ENCODE results near the gene ARHGAP45.

The ARHGAP45 gene

DNA sequence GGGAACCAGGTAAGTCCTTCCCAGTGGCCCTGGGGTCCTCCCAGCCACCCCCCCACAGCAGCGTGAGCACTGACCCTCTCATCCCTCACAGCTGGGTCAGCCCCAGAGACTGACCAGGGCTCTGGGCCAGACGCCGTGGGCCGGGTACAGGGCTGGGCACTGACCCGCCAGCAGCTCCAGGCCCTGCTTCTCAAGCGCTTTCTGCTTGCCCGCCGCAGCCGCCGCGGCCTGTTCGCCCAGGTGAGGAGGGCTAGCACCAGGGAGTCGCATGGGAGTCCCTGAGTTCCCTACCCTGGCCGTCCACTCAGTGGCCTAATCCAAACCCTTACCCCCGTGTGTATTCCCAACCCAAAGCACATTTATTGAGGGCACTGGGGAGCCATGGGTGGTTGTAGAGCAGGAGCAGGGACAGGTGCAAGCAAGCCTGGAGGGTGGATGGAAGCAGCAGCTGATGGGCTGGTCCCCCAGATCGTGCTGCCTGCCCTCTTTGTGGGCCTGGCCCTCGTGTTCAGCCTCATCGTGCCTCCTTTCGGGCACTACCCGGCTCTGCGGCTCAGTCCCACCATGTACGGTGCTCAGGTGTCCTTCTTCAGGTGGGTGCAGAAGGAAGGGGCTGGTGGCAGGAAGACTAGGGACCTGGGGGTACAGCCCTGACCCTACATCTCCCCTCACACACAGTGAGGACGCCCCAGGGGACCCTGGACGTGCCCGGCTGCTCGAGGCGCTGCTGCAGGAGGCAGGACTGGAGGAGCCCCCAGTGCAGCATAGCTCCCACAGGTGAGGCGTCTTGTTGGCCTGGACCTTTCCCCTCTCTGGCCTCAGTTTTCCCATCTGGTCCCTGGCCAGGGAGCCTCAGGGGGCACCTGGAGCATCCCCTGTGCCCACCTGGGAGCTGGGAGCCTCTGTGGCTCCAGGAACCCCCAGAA lies 12.6 kb upstream of the ARHGAP45 start:
- DNase-seq = no peak

DNA sequence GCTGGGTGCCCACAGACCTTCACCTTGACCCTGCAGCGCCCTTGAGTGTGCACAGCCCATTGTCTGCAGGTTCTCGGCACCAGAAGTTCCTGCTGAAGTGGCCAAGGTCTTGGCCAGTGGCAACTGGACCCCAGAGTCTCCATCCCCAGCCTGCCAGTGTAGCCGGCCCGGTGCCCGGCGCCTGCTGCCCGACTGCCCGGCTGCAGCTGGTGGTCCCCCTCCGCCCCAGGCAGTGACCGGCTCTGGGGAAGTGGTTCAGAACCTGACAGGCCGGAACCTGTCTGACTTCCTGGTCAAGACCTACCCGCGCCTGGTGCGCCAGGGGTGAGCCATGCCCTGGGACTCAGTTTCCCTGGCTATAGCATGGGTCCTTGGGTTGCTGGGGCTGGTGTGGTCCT lies 11.9 kb upstream of the ARHGAP45 start:
- no peak for DNase-seq

DNA sequence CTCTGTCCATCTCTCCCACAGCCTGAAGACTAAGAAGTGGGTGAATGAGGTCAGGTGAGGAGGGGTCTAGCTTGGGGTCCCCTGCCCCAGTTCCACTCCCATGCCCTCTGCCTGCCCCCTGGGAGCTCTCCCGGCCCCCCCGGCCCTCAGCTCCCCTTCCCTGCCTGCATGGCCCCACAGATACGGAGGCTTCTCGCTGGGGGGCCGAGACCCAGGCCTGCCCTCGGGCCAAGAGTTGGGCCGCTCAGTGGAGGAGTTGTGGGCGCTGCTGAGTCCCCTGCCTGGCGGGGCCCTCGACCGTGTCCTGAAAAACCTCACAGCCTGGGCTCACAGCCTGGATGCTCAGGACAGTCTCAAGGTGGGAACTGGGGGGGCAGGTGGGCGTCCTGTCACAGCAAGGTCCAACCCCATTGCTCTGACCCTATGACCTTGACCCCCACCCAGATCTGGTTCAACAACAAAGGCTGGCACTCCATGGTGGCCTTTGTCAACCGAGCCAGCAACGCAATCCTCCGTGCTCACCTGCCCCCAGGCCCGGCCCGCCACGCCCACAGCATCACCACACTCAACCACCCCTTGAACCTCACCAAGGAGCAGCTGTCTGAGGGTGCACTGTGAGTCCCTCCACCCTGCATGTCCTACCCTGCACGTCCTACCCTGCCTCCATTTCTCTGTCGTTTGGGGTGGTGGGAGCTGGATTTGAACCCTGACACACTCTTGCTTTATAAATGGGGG lies 10.9 kb upstream of the ARHGAP45 start:
- no peak for DNase-seq

DNA sequence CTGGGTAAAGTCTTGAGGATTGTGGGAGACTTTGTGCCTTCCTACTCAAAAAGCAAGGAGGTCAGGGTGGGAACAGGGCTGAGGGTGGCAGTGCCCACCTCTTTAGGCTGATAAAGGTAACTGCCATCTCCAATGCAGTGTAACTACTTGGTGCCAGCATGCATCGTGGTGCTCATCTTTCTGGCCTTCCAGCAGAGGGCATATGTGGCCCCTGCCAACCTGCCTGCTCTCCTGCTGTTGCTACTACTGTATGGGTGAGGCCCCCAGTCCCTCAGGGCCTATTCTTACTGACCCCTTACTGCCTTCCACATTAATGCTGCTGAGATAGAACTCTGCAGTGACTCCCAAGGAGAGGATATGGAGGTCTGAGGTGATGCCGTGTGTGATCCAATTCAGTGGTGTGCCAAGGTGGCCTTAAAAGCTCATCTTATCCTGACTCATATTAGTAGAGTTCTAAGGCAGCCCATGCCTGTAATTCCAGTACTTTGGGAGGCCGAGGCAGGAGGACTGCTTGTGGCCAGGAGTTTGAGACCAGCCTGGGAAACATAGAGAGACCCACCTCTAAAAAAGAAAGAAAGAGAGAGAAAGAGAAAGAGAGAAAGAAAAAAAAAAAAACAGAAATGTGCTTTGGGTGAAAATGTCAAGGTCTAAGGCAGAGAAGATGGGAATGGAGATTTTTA lies 9.7 kb upstream of the ARHGAP45 start:
- DNase-seq = no peak

DNA sequence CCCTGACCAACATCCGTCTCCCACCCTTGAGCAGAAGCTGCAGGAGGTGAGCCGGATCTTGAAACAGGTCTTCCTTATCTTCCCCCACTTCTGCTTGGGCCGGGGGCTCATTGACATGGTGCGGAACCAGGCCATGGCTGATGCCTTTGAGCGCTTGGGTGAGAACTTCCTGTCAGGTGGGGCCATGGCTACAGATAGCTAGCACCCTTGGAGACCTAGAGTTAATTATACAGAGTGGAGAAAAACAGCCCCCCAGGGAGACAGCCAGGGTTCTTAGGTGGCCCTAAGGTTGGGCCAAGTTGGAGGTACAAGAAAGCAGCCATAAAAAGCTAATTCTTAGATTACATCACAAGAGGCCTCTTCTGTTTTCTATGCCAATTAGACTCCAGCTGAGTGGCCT lies 8.9 kb upstream of the ARHGAP45 start:
- DNase-seq = no peak

DNA sequence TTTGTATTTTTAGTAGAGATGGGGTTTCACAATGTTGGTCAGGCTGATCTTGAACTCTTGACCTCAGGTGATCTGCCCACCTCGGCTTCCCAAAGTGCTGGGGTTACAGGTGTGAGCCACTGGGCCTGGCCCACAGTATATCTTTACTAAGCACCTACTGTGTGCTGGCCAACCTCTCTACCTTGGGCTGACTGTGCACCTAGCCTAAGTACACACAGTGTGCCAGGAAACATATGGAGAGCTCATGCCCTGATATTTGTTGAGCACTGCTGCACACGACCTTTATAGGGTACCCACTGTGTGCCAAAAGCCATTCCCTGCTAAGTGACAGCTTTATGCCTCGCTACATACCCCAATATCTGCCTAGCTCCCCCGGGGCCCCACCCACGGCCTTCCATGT lies 6.3 kb upstream of the ARHGAP45 start:
- DNase-seq = no peak

DNA sequence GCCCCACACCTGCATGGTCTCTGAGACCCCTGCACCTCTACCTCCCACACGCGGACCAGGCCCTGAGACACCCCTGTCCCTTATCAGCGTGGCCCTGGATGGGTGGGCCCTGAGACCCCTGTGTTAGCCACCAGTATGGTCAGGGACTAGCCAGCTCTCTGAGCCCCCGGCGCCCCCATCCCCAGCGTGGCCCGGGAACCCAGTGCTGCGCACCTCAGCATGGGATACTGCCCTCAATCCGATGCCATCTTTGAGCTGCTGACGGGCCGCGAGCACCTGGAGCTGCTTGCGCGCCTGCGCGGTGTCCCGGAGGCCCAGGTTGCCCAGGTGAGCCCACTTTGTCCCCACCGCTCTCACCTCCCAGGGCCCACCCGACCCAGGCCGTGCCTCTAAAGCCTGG lies 5.0 kb upstream of the ARHGAP45 start:
- DNase-seq = no peak

DNA sequence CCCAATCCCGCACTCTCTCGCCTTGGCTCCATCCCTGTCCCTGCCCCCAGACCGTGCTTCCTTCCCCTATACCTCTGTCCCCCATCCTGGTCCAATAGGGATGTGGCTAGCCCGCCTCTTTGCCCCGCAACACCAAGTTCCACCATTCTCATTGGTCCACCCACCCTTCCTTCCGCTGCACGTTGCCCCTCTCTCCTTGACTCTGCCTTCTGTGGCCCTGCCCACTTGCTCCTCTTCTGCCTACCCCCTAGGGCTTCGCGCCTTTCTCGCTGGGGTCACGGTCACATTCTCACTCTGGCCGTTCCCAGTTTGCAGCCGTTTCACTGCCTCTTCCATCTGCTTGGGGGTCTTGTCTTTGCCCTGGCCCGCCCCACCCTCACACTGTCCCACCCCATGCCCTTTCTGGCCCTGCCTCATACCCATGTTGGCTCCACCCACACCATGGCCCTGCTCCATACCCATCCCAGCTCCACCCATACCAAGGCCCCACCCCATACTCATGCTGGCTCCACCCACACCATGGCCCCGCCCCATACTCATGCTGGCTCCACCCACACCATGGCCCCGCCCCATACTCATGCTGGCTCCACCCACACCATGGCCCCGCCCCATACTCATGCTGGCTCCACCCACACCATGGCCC lies 4.5 kb upstream of the ARHGAP45 start:
- DNase-seq = no peak

DNA sequence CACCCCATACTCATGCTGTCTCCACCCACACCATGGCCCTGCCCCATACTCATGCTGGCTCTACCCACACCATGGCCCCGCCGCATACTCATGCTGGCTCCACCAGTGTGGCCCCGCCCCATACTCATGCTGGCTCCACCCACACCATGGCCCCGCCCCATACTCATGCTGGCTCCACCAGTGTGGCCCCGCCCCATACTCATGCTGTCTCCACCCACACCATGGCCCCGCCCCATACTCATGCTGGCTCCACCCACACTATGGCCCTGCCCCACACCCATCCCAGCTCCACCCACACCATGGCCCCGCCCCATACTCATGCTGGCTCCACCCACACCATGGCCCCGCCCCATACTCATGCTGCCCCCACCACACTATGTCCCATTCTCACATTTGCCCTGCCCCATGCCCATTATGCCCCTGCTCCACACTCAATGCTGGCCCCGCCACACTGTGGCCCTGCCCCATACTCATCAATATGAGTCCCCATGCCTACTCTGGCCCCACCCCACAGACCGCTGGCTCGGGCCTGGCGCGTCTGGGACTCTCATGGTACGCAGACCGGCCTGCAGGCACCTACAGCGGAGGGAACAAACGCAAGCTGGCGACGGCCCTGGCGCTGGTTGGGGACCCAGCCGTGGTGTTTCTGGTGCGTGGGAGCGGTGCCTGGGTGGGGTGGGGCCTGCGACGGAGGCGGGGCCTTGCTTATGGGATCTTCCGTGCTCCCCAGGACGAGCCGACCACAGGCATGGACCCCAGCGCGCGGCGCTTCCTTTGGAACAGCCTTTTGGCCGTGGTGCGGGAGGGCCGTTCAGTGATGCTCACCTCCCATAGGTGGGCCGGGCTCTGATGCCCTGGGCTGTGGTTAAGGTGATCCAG lies 3.7 kb upstream of the ARHGAP45 start:
- DNase-seq = no peak

DNA sequence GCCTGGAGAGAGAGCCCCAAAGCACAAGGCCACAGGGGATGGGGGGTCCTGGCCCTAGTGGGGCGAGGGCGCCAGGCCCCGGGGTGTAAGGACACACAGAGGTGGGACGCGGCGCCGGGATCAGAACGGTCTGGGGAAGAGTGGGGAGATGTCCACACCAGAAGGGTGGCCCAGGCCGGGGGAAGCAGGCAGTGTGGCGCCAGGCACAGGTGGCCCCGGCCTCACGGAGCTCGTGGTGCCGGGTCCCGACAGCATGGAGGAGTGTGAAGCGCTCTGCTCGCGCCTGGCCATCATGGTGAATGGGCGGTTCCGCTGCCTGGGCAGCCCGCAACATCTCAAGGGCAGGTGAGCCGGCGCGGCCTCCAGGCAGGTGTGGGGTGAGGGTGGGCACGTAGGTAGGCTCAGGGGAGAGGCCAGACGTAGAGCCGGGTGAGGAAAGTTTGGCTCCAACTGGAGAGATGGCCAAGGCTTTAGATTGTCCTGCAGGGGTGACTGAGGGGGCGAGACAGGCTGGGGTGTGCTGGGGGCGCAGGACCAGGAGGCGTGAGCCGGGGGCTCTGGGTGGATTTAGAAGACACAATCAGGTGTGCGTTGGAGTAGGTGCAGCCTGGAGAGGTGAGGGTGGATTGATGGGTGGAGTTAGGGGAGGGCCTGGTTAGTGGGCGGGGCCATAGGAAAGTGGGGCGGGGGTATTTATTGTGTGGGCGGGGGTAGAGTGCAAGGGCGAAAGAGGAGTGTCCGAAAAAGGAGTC lies 2.9 kb upstream of the ARHGAP45 start:
- no peak for DNase-seq

DNA sequence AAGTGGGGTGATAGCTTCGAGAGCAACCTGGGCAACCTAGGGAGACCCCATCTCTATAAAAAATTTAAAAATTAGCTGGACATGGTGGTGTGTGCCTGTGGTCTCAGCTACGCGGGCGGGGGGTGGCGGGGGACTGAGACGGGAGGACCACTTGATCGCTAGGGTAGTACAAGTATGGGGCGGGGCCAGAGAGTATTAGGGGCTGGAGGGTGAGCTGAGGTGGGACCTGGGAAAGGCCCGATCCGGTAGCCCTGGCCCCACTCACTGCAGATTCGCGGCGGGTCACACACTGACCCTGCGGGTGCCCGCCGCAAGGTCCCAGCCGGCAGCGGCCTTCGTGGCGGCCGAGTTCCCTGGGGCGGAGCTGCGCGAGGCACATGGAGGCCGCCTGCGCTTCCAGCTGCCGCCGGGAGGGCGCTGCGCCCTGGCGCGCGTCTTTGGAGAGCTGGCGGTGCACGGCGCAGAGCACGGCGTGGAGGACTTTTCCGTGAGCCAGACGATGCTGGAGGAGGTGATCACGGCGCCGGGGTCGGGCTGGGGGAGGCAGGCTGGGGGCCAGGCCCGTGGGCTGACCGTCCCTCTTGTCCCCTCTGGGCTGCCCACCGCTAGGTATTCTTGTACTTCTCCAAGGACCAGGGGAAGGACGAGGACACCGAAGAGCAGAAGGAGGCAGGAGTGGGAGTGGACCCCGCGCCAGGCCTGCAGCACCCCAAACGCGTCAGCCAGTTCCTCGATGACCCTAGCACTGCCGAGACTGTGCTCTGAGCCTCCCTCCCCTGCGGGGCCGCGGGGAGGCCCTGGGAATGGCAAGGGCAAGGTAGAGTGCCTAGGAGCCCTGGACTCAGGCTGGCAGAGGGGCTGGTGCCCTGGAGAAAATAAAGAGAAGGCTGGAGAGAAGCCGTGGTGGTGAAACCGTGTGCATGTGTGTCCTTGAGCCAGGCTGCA lies 2.0 kb upstream of the ARHGAP45 start:
- no peak for DNase-seq

DNA sequence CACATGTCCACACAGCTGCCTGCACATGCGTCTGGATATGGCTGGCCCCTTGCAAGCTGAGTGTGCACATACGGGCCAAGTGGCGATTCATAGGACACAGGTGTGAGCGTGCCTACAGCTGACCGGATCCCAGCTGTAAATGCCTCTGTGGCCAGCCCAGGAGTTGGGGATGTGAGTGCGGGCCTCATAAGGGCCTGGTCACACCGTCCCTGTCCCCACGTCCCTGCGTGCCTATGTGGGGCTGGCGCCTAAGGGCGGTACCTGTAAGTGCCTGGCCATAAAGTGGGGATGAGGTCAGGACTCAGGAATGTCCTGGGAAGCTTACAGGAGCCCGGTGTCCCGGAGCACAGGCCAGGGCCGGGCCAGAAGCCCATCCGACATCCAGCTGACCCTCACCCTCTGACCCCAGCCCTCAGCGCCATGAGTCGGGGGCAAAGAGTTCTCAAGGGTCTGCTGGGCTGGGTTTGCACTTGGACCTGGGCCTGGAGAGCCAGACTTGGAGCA lies 1.3 kb upstream of the ARHGAP45 start:
- no peak for DNase-seq

DNA sequence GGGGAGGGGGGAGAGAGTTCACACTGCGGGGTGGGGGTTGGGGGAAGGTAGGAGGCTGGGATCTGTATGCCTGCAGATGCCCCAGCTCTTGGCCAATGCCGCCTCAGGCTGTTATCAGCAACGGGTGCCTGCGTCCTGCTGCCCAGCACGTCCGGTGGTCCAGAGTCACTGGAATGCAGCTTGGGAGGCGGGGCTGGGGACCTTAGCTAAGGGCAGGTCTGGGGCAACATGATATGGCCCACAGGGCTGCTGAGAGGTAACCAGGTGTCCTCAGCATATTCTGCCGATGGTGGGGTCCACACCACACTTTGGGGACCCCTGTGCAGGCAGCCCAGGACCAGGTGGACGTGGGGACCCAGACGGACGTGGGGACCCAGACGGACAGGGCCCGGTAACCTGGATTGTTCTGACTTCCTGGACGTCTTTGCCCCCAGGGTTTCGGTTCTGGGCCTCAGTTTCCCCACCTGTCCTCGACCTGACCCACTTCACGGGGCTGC lies 668 bp upstream of the ARHGAP45 start:
- DNase-seq = no peak

DNA sequence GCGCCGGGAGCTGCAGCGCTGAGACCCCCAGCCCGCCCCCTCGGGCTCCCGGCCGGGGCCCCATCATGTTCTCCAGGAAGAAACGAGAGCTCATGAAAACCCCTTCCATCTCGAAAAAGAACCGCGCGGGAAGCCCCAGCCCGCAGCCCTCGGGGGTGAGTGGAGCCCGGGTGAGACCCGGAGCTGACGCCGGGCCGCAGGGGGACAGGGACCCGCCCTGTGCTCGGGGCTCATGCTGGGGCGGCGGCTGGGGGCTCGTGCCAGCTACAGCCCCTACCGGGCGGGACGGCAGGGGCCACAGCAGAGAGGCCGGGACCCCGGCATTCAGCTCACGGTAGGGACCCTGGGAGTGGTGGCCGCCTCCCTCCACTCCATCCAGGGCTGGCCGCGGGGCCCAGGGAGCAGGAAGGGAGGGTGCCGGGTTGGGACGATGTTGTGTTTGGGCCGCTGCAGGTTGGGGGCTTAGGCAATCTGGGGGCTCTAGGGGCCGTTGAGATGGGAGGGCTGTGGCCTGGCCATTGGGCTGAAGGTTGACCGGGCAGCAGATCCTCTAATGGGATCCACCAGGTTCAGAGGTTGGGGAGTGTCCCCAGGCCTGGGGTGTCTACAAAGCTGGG lies 482 bp downstream of the ARHGAP45 start:
- no peak for DNase-seq

DNA sequence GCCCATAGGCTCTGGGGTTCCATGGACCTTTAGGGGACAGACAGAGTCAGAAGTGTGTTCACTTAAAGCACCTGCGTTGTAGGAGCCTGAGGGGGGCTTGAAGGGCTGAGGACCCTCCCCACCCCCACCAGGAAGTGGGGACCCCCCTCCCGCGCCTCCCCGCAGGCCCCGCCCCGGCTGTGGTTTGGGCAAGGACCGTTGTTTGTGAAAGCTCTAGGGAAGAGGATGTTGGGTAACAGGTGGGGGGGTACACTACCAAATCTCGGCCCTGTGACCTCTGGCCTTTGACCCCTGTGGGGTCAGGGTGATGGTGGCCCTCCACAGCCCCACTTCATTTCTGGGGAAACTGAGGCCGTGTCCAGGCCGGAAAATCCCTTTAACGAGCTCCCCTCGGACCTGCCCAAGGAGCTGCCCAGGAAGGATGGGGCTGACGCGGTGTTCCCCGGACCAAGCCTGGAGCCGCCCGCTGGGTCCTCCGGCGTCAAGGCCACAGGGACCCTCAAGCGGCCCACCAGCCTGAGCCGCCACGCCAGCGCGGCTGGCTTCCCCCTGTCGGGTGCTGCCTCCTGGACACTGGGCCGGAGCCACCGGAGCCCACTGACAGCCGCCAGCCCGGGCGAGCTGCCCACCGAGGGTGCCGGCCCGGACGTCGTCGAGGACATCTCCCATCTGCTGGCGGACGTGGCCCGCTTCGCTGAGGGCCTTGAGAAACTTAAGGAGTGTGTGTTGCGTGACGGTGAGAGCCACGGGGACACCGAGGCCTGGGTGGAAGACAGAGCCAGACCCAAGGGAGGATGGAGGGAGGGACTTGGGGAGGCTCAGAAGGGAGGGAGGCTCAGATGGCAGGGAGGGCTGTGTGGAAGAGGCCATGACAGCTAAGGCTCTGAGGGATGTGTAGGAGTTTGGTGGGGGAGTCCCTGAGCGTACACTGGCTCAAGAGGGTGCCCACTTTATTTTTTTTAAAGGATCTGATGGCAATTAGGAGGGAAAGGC lies 1.3 kb downstream of the ARHGAP45 start:
- DNase-seq = no peak

DNA sequence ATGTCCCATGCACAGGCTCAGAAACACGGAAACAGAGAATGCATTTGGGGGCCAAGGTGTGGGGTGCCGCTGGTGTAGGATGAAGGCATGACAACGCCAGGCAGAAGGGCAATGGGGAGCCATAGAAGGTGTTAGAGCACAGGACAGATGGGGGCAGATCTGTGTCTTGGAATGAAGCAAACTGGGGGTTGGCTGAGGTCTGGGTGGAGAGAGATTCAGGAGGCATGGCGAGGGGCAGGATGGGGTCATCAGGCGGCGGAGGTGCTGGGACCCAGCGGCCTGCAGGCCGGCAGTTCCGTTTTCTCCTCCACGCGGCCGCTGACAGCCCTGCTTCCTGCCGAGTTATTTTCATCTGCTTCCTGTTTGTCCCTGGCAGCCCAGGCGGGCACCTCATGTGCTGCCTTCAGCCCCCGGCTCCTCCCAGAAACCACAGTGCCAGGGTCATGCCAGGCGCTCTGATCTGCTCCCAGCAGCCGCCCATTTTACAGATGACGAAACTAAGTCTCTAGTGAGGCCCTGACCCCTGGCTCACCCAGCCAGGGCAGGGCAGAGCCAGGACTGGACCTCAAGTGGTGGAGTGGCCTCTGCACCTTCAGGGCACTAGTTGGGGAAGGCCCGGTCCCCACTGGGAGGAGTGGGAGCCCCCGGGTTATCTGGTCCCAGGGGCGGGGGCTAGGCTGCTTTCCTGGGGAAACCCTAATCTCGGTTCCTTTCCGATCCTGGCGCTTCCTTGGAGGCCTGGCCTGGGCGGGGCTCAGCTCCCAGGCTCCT lies 2.2 kb downstream of the ARHGAP45 start:
- DNase-seq = no peak

DNA sequence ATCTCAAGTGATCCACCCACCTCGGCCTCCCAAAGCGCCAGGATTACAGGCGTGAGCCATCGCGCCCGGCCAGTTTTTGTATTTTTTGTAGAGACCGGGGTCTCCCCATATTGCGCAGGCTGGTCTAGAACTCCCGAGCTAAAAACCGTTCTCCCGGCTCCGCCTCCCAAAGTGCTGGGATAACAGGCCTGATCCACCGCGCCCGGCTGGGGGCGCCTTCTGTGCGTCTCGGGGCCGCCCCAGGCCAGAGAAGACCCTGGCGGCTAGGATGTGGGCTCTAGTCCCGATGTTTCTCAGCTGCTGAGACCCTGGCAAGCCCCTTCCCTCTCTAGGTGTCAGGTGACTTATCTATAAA lies 3.6 kb downstream of the ARHGAP45 start:
- no peak for DNase-seq

Measured in NCI-H526 treated with DMSO at 0.1 percent for 48 hours (cell line).